ENCODE results near the gene POLG. TPM values are rescaled to one million over a fixed set of nuclear protein-coding genes. Genes with fewer than 3 reads are reported as not detected.

Gene POLG
- total RNA-seq, 1 donor from 2014 or later, result 58.2 TPM

DNA sequence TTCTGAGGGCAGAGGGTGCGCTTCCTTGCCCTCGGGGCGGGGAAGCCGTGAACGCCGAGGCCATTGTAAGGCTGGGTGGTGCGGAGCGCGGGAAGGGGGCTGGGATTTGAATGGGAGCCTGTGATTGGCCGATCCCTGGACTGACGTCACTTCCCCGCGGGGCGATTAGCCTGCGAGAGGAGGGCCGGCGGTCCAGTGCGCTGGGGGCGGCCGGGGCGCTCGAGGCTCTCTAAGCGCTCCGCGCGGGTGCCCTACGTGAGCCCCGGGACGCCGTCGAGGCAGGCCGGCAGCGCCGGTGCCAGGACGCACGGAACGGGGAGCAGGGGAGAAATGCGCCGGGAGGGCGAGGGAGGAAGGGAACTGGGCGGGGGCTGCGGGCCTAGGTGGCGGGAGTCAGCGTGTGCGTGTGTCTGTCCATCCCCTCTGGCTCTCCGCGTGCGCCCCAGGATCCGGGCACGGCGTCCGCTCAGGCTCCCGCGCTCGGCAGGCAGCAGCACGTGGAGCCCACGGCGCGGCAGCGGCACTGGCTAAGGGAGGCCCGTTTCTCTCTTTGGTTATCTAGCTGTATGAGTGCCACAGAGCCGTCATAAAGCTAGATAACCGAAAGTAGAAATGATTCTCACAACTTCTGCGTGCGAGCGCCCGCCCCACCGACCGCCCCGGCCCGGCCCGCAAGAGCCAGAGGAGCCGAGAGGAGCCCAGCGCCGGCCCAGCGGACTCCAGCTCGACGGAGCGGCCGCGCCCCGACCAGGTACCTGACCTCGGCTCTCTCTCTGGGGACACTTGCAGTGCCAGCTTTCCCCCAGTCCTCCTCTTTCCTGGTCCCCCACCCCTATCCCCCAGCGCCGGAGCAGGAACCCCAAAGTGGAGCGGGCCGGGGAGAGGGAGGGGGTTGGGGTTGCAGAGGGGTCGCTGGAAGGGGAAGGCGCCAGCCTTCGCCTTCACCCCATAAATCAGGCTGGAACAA, 33.1 kb upstream of the POLG start:
- no peak overlapping the region for H3K27ac ChIP-seq
- peaks cover 35% of the 10 kb centered on the region for H3K4me1 ChIP-seq
- ATAC-seq, result no peak
- no peaks in the 10 kb centered on the region for H3K36me3 ChIP-seq
- TF ChIP-seq, protein P1, sequence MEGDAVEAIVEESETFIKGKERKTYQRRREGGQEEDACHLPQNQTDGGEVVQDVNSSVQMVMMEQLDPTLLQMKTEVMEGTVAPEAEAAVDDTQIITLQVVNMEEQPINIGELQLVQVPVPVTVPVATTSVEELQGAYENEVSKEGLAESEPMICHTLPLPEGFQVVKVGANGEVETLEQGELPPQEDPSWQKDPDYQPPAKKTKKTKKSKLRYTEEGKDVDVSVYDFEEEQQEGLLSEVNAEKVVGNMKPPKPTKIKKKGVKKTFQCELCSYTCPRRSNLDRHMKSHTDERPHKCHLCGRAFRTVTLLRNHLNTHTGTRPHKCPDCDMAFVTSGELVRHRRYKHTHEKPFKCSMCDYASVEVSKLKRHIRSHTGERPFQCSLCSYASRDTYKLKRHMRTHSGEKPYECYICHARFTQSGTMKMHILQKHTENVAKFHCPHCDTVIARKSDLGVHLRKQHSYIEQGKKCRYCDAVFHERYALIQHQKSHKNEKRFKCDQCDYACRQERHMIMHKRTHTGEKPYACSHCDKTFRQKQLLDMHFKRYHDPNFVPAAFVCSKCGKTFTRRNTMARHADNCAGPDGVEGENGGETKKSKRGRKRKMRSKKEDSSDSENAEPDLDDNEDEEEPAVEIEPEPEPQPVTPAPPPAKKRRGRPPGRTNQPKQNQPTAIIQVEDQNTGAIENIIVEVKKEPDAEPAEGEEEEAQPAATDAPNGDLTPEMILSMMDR (IDR thresholded peaks at IDR 0.05), result no peak
- intact Hi-C loops (cut with DNase I), result loop anchor here (10.0 kb wide), 1 partner anchor 67 kb away; no protein-coding TSS in a partner anchor
- H3K4me3 ChIP-seq, result peak overlapping the region; percentile 25
- peaks cover 100% of the 10 kb centered on the region for H3K27me3 ChIP-seq (ENCODE audit: low read depth)
- H3K9me3 ChIP-seq, result no peaks in the 10 kb centered on the region
- DNase-seq, result no peak

DNA sequence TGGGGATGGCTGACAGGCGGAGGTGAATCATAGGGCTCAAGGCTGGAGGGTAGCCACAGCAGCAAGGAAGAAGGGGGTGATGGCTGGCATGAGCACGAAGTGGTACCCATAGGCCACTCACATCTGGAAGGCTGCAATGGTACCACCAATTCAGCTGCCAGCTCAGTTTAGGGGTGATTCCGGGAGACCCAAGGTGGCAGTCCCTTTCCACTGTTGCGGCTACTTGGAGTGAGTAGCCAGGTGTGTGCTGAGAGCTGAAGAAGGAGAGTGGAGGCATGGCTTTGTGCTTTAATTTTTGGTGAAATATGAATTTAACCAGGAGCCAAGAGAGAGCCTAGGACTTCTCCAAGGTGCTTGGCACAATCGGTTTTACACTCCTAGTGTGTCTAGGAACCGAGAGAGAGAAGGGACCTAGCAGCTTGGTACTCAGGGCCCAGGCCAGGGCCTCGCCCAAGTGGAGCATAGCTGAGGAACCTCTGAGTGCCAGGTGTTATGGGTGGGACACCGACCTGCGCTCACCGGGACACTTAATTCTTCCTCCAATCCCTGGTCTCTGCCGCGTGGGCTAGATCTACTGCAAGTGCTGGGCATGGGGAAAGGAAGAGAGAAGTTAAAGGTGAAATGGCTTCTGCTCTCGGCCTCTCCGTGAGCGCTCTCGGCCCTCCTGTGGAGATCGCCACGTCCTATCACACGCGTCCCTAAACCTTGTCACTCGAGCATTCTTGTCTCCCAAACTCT, 32.2 kb upstream of the POLG start:
- H3K4me1 ChIP-seq, result peaks cover 42% of the 10 kb centered on the region
- H3K36me3 ChIP-seq, result no peaks in the 10 kb centered on the region
- peaks cover 100% of the 10 kb centered on the region for H3K27me3 ChIP-seq (ENCODE audit: low read depth)
- no peak for ATAC-seq
- H3K9me3 ChIP-seq, result no peaks in the 10 kb centered on the region
- no peak for DNase-seq
- H3K27ac ChIP-seq, result no peak overlapping the region
- TF ChIP-seq, protein P1 (IDR thresholded peaks at IDR 0.05), result no peak
- peak overlapping the region; percentile 25 for H3K4me3 ChIP-seq
- intact Hi-C loops (cut with DNase I), result loop anchor here (10.0 kb wide), 1 partner anchor 68 kb away; no protein-coding TSS in a partner anchor

DNA sequence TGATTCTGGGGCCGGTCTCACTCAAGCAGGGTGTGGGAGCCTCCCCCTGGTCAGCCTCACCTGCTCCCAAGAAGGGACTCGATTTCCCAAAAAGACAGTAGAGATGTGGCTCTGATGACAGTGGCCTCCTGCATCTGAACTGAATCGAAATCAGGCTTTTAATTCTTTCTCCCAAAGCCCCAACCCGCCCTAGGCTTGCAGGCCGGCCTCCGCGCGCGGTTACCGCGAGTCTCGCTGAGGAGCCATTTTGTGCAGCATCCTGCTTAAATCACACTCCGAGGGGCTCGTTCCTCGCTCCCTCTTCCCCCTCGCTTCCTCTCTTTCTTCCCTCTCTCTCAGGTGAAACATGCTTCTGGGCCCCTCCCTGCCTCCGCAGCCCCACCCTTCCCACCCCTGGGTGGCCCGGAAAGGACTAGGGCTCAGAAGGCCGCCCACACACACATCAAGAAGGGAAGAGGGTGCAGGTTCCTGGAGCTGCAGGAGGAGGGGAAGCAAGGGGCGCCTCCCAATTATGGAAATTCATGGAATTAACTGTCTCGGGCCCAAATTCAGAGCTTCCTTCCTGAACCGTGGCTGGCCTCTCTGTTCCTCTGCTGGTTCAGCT, 30.9 kb upstream of the POLG start:
- intact Hi-C loops (cut with DNase I), result loop anchor here (10.0 kb wide), 1 partner anchor 69 kb away; no protein-coding TSS in a partner anchor
- peaks cover 100% of the 10 kb centered on the region for H3K27me3 ChIP-seq (ENCODE audit: low read depth)
- no peaks in the 10 kb centered on the region for H3K9me3 ChIP-seq
- no peaks in the 10 kb centered on the region for H3K36me3 ChIP-seq
- H3K4me3 ChIP-seq, result no peak overlapping the region
- no peak overlapping the region for H3K27ac ChIP-seq
- no peak for DNase-seq
- TF ChIP-seq, protein P1 (IDR thresholded peaks at IDR 0.05), result no peak
- peaks cover 35% of the 10 kb centered on the region for H3K4me1 ChIP-seq
- ATAC-seq, result no peak

- Histone ChIP-seq H3K4me3 (no peak overlapping the region), H3K36me3 (no peaks in the 10 kb centered on the region), H3K27ac (no peak overlapping the region), H3K27me3 (ENCODE audit: low read depth) (peaks cover 100% of the 10 kb centered on the region), H3K4me1 (peaks cover 28% of the 10 kb centered on the region), H3K9me3 (no peaks in the 10 kb centered on the region)
- intact Hi-C loops (cut with DNase I), result loop anchor here (10.0 kb wide), 1 partner anchor 70 kb away; no protein-coding TSS in a partner anchor
- TF ChIP-seq, protein P1 (IDR thresholded peaks at IDR 0.05), result no peak
- ATAC-seq (no peak), DNase-seq (no peak)
Observed at GRCh38 chr15:89364741-89365450, 30.3 kb upstream of the POLG start.

Data from lower lobe of right lung (tissue), 2 donors.